Spleen (tissue), 11 donors: Measurements from ENCODE around the gene AP5B1. TPM values are rescaled to one million over a fixed set of nuclear protein-coding genes. Genes with fewer than 3 reads are reported as not detected.
A peak's percentile ranks its signal among the peaks of the same experiment; 100 is the strongest.

Source experiments
- DNase-seq: peaks from one replicate; pipeline ENCODE4 v3.0.0-alpha.2; 2020
- H3K27ac ChIP-seq, 8 donors: fragments of 200-600 bp; sonication (generic) in 7 of 8; 1 replicate in 4 of 8; 2 replicates in 4 of 8; pipeline versions ENCODE4 v1.5.0 to v1.8.0; 2016 to 2021; ENCODE audit warnings: inconsistent platforms in 4 of 8, mild to moderate bottlenecking in 4 of 8, moderate library complexity in 1 of 8
- H3K27me3 ChIP-seq, 7 donors: fragments of 200-600 bp; sonication (generic) in 6 of 7; replicated peaks in 1 of 7; 1 replicate in 4 of 7; 2 replicates in 3 of 7; pipeline versions ENCODE4 v1.5.0 to v1.8.0; 2016 to 2021; ENCODE audit warnings: inconsistent platforms in 3 of 7, mild to moderate bottlenecking in 1 of 7
- H3K36me3 ChIP-seq, 6 donors: fragments of 200-600 bp; sonication (generic) in 5 of 6; 1 replicate in 4 of 6; 2 replicates in 2 of 6; pipeline versions ENCODE4 v1.5.0 to v1.8.0; 2016 to 2021; ENCODE audit warnings: inconsistent platforms in 2 of 6
- H3K4me1 ChIP-seq, 6 donors: fragments of 200-600 bp; sonication (generic) in 5 of 6; 1 replicate in 3 of 6; 2 replicates in 3 of 6; pipeline versions ENCODE4 v1.5.0 to v1.8.0; 2016 to 2021; ENCODE audit warnings: inconsistent platforms in 3 of 6
- H3K4me3 ChIP-seq, 8 donors: fragments of 200-600 bp; sonication (generic) in 7 of 8; 1 replicate in 4 of 8; 2 replicates in 4 of 8; pipeline versions ENCODE4 v1.5.0 to v1.8.0; 2016 to 2021; ENCODE audit warnings: inconsistent platforms in 4 of 8, mild to moderate bottlenecking in 4 of 8, moderate library complexity in 2 of 8
- H3K9me3 ChIP-seq, 8 donors: fragments of 200-600 bp; sonication (generic) in 7 of 8; 1 replicate in 4 of 8; 2 replicates in 4 of 8; pipeline versions ENCODE4 v1.5.0 to v1.8.0; 2016 to 2021; ENCODE audit warnings: inconsistent platforms in 4 of 8
- CTCF ChIP-seq, 11 experiments: fragments of 200-600 bp in 7 of 11; fragments of 450-650 bp in 4 of 11; sonication (generic) in 4 of 11; IDR thresholded peaks in 8 of 11; conservative IDR thresholded peaks in 3 of 11; 1 replicate in 7 of 11; 2 replicates in 4 of 11; pipeline versions ENCODE4 v1.4.0 to v1.8.0; 2016 to 2021; ENCODE audit warnings: antibody characterized with exemption in 11 of 11, inconsistent platforms in 4 of 11, mild to moderate bottlenecking in 1 of 11
- POLR2A ChIP-seq, 3 donors: fragments of 450-650 bp; IDR thresholded peaks; one replicate each; pipeline ENCODE4 v1.5.1; 2017; ENCODE audit warnings: antibody characterized with exemption in 3 of 3, mild to moderate bottlenecking in 1 of 3
- POLR2AphosphoS5 ChIP-seq, 3 donors: sonication (generic); formaldehyde crosslinking; IDR thresholded peaks; one replicate each; pipeline ENCODE4 v1.5.1; 2017; ENCODE audit warnings: antibody characterized with exemption in 3 of 3
- WGBS, 5 donors: extraction: QIAGEN DNeasy Blood & Tissue Kit in 3 of 5; methylation state at CpG; one replicate each; pipeline versions ENCODE4 v1.1.5 to v1.1.7; 2013 to 2018; 5-methylcytosine and 5-hydroxymethylcytosine counted together
- intact Hi-C: fragments of 100-400 bp; cut with DNase I; formaldehyde crosslinking; loops from one replicate; pipeline ENCODE4 v1.15.0; 2023; ENCODE audit warnings: low total_unique reads
- polyA plus RNA-seq, 3 donors: library from polyadenylated mRNA; stranded (reverse); fragments of 200-250 nt; gene quantifications; one replicate each; pipeline ENCODE4 v1.2.1, GENCODE V29; 2013
- total RNA-seq, 7 donors: library from RNA; depleted of rRNA in 3 of 7; stranded (reverse); fragments of >200 nt in 3 of 7; fragmentation: NEBNext Ultra II Directional in 4 of 7; extraction: Animal tissue kit (Norgen Biotek cat#: 25700) in 4 of 7; gene quantifications; one replicate each; pipeline versions ENCODE4 v1.1.0 to v1.2.1, GENCODE V29; 2016 to 2021
- donor health status: healthy with polysubstance abuse.
- donor health status: DM: no; HTN: no; CAD: no; lungs with moderate emphysema.
- donor health status: DM: no; HTN: no; CAD: no.
- donor health status: Bipolar disorder and iron deficiency.
- donor health status: healthy.
- donor health status: DM: no; HTN: no; CAD: no.
- donor health status: DM: yes; HTN: yes; CAD: no.

The AP5B1 gene
- total and polyA plus RNA-seq, 10 donors: 2.8 to 58.9 (median 29.8) TPM

- TF ChIP-seq CTCF (IDR thresholded peaks at IDR 0.05 in 8 of 11, conservative IDR thresholded peaks at IDR 0.05 in 3 of 11): no peak
- TF ChIP-seq POLR2AphosphoS5 (IDR thresholded peaks at IDR 0.05): no peak
- TF ChIP-seq POLR2A (IDR thresholded peaks at IDR 0.05): no peak
- peaks cover 5 to 62% (median 15%) of the 10 kb centered on the region in 7 donors for H3K27me3 ChIP-seq
- peaks cover 2 to 27% (median 18%) of the 10 kb centered on the region in 6 donors for H3K4me1 ChIP-seq
- no peaks in the 10 kb centered on the region for H3K36me3 ChIP-seq
- H3K4me3 ChIP-seq: no peak overlapping the region
- no peak for DNase-seq
- intact Hi-C loops: no loop called here
- 74 to 92% (median 79%) methylated on average over 12 to 16 of the region's 16 CpGs for WGBS, 5 donors
- no peaks in the 10 kb centered on the region for H3K9me3 ChIP-seq
- no peak overlapping the region for H3K27ac ChIP-seq
Observed at GRCh38 chr11:65793144-65793581, 12.4 kb upstream of the AP5B1 start.

- Histone ChIP-seq H3K4me1 (peaks cover 8 to 34% (median 25%) of the 10 kb centered on the region in 6 donors), H3K4me3 (no peak overlapping the region), H3K27me3 (peaks cover 11 to 62% (median 22%) of the 10 kb centered on the region in 7 donors), H3K27ac (peak overlapping the region in 1 of 8 donors; percentile 55), H3K9me3 (no peaks in the 10 kb centered on the region), H3K36me3 (no peaks in the 10 kb centered on the region)
- intact Hi-C loops: no loop called here
- 86 to 92% (median 91%) methylated on average over 7 to 16 of the region's 16 CpGs for WGBS, 5 donors
- DNase-seq: no peak
- TF ChIP-seq POLR2A (IDR thresholded peaks at IDR 0.05) (no peak), CTCF (IDR thresholded peaks at IDR 0.05 in 8 of 11, conservative IDR thresholded peaks at IDR 0.05 in 3 of 11) (no peak), POLR2AphosphoS5 (IDR thresholded peaks at IDR 0.05) (no peak)
Observed at GRCh38 chr11:65792456-65792855, 11.7 kb upstream of the AP5B1 start.

GRCh38 chr11:65791719-65792213 lies 11.0 kb upstream of the AP5B1 start:
- DNase-seq: peak; percentile 91
- H3K27me3 ChIP-seq: peaks cover 11 to 65% (median 29%) of the 10 kb centered on the region in 7 donors
- H3K4me3 ChIP-seq: peak overlapping the region in 1 of 8 donors; percentile 7
- peak overlapping the region in 5 of 8 donors; percentile 33 to 76 (median 55) for H3K27ac ChIP-seq
- intact Hi-C loops: no loop called here
- 27 to 45% (median 33%) methylated on average over 10 to 13 of the region's 13 CpGs for WGBS, 5 donors
- peaks cover 11 to 41% (median 31%) of the 10 kb centered on the region in 6 donors for H3K4me1 ChIP-seq
- TF ChIP-seq POLR2AphosphoS5 (IDR thresholded peaks at IDR 0.05) (peak; percentile 81 to 90 (median 86)), POLR2A (IDR thresholded peaks at IDR 0.05) (no peak), CTCF (IDR thresholded peaks at IDR 0.05 in 8 of 11, conservative IDR thresholded peaks at IDR 0.05 in 3 of 11) (no peak)
- H3K9me3 ChIP-seq: no peaks in the 10 kb centered on the region
- H3K36me3 ChIP-seq: no peaks in the 10 kb centered on the region

GRCh38 chr11:65790902-65791650 lies 10.3 kb upstream of the AP5B1 start:
- H3K4me3 ChIP-seq: peak overlapping the region in 1 of 8 donors; percentile 7
- intact Hi-C loops: no loop called here
- 85 to 90% (median 89%) methylated on average over 16 to 18 of the region's 18 CpGs for WGBS, 5 donors
- peak overlapping the region in 5 of 8 donors; percentile 33 to 76 (median 55) for H3K27ac ChIP-seq
- peaks cover 15 to 48% (median 37%) of the 10 kb centered on the region in 6 donors for H3K4me1 ChIP-seq
- H3K27me3 ChIP-seq: peaks cover 11 to 72% (median 36%) of the 10 kb centered on the region in 7 donors
- DNase-seq: no peak
- no peaks in the 10 kb centered on the region for H3K9me3 ChIP-seq
- TF ChIP-seq POLR2A (IDR thresholded peaks at IDR 0.05) (no peak), POLR2AphosphoS5 (IDR thresholded peaks at IDR 0.05) (no peak), CTCF (IDR thresholded peaks at IDR 0.05 in 8 of 11, conservative IDR thresholded peaks at IDR 0.05 in 3 of 11) (no peak)
- H3K36me3 ChIP-seq: no peaks in the 10 kb centered on the region
